K562 (cell line): Measurements from ENCODE around the gene SNAP23. TPM values are rescaled to one million over a fixed set of nuclear protein-coding genes. Genes with fewer than 3 reads are reported as not detected.

ENCODE experiments used
- CBFA2T3 ChIP-seq: fragments of 450-650 bp; IDR thresholded peaks from 2 replicates; pipeline ENCODE4 v1.6.1; 2017
- CBFB ChIP-seq: sonication (generic); formaldehyde crosslinking; IDR thresholded peaks from 2 replicates; pipeline ENCODE4 v1.4.0; 2020; ENCODE audit warnings: mild to moderate bottlenecking, missing genetic modification reagents
- CTBP1 ChIP-seq: fragments of 450-650 bp; IDR thresholded peaks from 2 replicates; pipeline ENCODE4 v1.6.1; 2016; ENCODE audit warnings: borderline replicate concordance
- ESRRB ChIP-seq: fragments of 250-450 bp; sonication (Bioruptor Pico); IDR thresholded peaks from 2 replicates; pipeline ENCODE4 v1.5.0; 2020; ENCODE audit warnings: mild to moderate bottlenecking, moderate library complexity, borderline replicate concordance
- ETV6 ChIP-seq, 3 experiments: fragments of 150-350 bp in 1 of 3; sonication (generic) in 1 of 3; formaldehyde crosslinking in 1 of 3; IDR thresholded peaks; 2 replicates each; pipeline versions ENCODE4 v1.6.1 to v1.8.0; 2014 to 2022; ENCODE audit warnings: borderline replicate concordance in 2 of 3, low read depth in 2 of 3, antibody characterized with exemption in 1 of 3, low read length in 1 of 3, mild to moderate bottlenecking in 1 of 3, missing genetic modification reagents in 1 of 3
- MXI1 ChIP-seq: IDR thresholded peaks from 2 replicates; pipeline ENCODE4 v1.6.1; 2011; ENCODE audit warnings: low read depth, mild to moderate bottlenecking, improper control_type of control experiment, low read length
- MYNN ChIP-seq, 2 experiments: sonication (generic); formaldehyde crosslinking in 1 of 2; IDR thresholded peaks; 2 replicates each; pipeline versions ENCODE4 v1.5.0 to v1.6.1; 2016 to 2020; ENCODE audit warnings: antibody characterized with exemption in 1 of 2, missing genetic modification reagents in 1 of 2
- NFATC3 ChIP-seq: fragments of 450-650 bp; IDR thresholded peaks from 2 replicates; pipeline ENCODE4 v1.6.1; 2017; ENCODE audit warnings: mild to moderate bottlenecking
- NKRF ChIP-seq: fragments of 450-650 bp; IDR thresholded peaks from 2 replicates; pipeline ENCODE4 v1.6.1; 2016; ENCODE audit warnings: borderline replicate concordance
- NR2C2 ChIP-seq, 2 experiments: fragments of 200-800 bp in 1 of 2; sonication (Bioruptor generic) in 1 of 2; sonication (generic) in 1 of 2; formaldehyde crosslinking in 1 of 2; IDR thresholded peaks; 2 replicates each; pipeline versions ENCODE4 v1.6.1 to v1.8.0; 2016 to 2022; ENCODE audit warnings: mild to moderate bottlenecking in 1 of 2, missing compliant biosample characterization in 1 of 2, missing genetic modification characterization in 1 of 2, missing genetic modification reagents in 1 of 2
- NRF1 ChIP-seq, 2 experiments: fragments of 450-650 bp; IDR thresholded peaks in 1 of 2; conservative IDR thresholded peaks in 1 of 2; 2 replicates each; pipeline ENCODE4 v1.6.1; 2014; ENCODE audit warnings: mild to moderate bottlenecking in 2 of 2
- SIX5 ChIP-seq, 2 experiments: IDR thresholded peaks; 2 replicates each; pipeline ENCODE4 v1.6.1; 2011; ENCODE audit warnings: low read length in 2 of 2, borderline replicate concordance in 1 of 2, low read depth in 1 of 2, mild to moderate bottlenecking in 1 of 2, moderate library complexity in 1 of 2; ENCODE audit not compliant: insufficient read depth in 1 of 2
- SP2 ChIP-seq: IDR thresholded peaks from 2 replicates; pipeline ENCODE4 v1.6.1; 2011; ENCODE audit warnings: mild to moderate bottlenecking, low read depth, low read length, moderate library complexity; ENCODE audit not compliant: poor library complexity, severe bottlenecking; ENCODE audit errors: extremely low read depth
- TRIM28 ChIP-seq: fragments of 450-650 bp; IDR thresholded peaks from 2 replicates; pipeline ENCODE4 v1.6.1; 2017
- USF2 ChIP-seq: sonication (generic); formaldehyde crosslinking; IDR thresholded peaks from 2 replicates; pipeline ENCODE4 v1.5.0; 2020; ENCODE audit warnings: missing genetic modification reagents
- ZNF3 ChIP-seq: fragments of 250-450 bp; sonication (Bioruptor Pico); IDR thresholded peaks from 2 replicates; pipeline ENCODE4 v1.5.0; 2021; ENCODE audit warnings: mild to moderate bottlenecking, moderate library complexity
- ZNF431 ChIP-seq: sonication (generic); formaldehyde crosslinking; IDR thresholded peaks from 2 replicates; pipeline ENCODE4 v1.8.0; 2022; ENCODE audit warnings: mild to moderate bottlenecking, missing genetic modification reagents
- polyA plus RNA-seq, 8 experiments: library from polyadenylated mRNA; depleted of rRNA in 4 of 8; stranded (reverse) in 5 of 8; unstranded in 3 of 8; fragments of >200 nt; fragmentation: Nextera tagmentation in 2 of 8; fragmentation: Illumina TruSeq in 1 of 8; extraction: Ambion mirVana in 2 of 8; extraction: Trizol in 1 of 8; gene quantifications; 2 replicates each; pipeline versions ENCODE4 v1.2.1 to v1.2.3, GENCODE V29; 2011 to 2014; ENCODE audit warnings: inconsistent platforms in 1 of 8, missing spikeins in 1 of 8
- total RNA-seq, 7 experiments: library from RNA; depleted of rRNA in 6 of 7; stranded (reverse); fragments of >200 nt in 6 of 7; fragmentation: Illumina TruSeq in 2 of 7; extraction: Trizol in 2 of 7; gene quantifications; 2 replicates each; pipeline versions ENCODE4 v1.2.1 to v1.2.3, GENCODE V29; 2011 to 2021; ENCODE audit warnings: low replicate concordance in 1 of 7
- TF ChIP-seq, protein P1 (sequence below): fragments of 450-650 bp; IDR thresholded peaks from one replicate; pipeline ENCODE4 v1.6.1; 2018; ENCODE audit warnings: mild to moderate bottlenecking, moderate library complexity; ENCODE audit not compliant: partially characterized antibody

SNAP23 gene
- total and polyA plus RNA-seq, 9 of the 15 experiments (the other 6 are each of a cell fraction or from before 2014, with no cell fraction given): 78.9 to 168 (median 117) TPM

- TF ChIP-seq NR2C2 (CRISPR knock-in tag; IDR thresholded peaks at IDR 0.05) (peak; percentile 84), NR2C2 (tag; IDR thresholded peaks at IDR 0.05) (no peak), ZNF3 (CRISPR knock-in tag) (no peak), ESRRB (CRISPR knock-in tag) (no peak), NRF1 (conservative IDR thresholded peaks at IDR 0.05 in 1 of 2, IDR thresholded peaks at IDR 0.05 in 1 of 2) (peak; percentile 94 to 95), ZNF431 (peak; percentile 94), SIX5 (IDR thresholded peaks at IDR 0.05; ENCODE audit: borderline replicate concordance in 1 of 2, insufficient read depth in 1 of 2, low read depth in 1 of 2, low read length in 2 of 2) (no peak), MXI1 (no peak), NKRF (no peak), TRIM28 (no peak), CBFB (CRISPR knock-in tag) (peak; percentile 79), USF2 (CRISPR knock-in tag) (no peak; the same call in 1 of the 2 replicates), NFATC3 (no peak), ETV6 (IDR thresholded peaks at IDR 0.05; ENCODE audit: borderline replicate concordance in 1 of 2, low read depth in 2 of 2, low read length in 1 of 2) (no peak), ETV6 (CRISPR knock-in tag; IDR thresholded peaks at IDR 0.05; ENCODE audit: borderline replicate concordance) (0 out of 2 replicates have a peak, but pooled peaks have one; percentile 20), CTBP1 (peak; percentile 95), SP2 (peak; percentile 23), MYNN (IDR thresholded peaks at IDR 0.05) (peak; percentile 57; the same call in 1 of the 2 replicates), MYNN (CRISPR knock-in tag; IDR thresholded peaks at IDR 0.05) (no peak), CBFA2T3 (no peak)
- TF ChIP-seq, protein P1, sequence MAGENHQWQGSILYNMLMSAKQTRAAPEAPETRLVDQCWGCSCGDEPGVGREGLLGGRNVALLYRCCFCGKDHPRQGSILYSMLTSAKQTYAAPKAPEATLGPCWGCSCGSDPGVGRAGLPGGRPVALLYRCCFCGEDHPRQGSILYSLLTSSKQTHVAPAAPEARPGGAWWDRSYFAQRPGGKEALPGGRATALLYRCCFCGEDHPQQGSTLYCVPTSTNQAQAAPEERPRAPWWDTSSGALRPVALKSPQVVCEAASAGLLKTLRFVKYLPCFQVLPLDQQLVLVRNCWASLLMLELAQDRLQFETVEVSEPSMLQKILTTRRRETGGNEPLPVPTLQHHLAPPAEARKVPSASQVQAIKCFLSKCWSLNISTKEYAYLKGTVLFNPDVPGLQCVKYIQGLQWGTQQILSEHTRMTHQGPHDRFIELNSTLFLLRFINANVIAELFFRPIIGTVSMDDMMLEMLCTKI: no peak
These were observed 80.0 kb downstream of the SNAP23 start, which contains the start of gene STARD9 (continued) for GRCh38 chr15:42575188-42576039.
